ENCODE results near the gene CYLD. TPM values are rescaled to one million over a fixed set of nuclear protein-coding genes. Genes with fewer than 3 reads are reported as not detected.

CYLD gene
- 18.2 and 21.7 TPM in 2 replicates for total RNA-seq

GRCh38 chr16:50741781-50742575 is at the start of gene CYLD:
Gene CYLD (plus strand): TSS chr16:50742086. CDS start chr16:50749699, 7,613 bp downstream.

GRCh38 chr16:50692999-50693781 is 48.7 kb upstream of the CYLD start, which contains the start of gene NOD2:
Gene NOD2 (plus strand): TSS chr16:50693606. CDS start chr16:50699496, 5,890 bp downstream.

Other genes with a start within 250 kb of the CYLD start
- gene NKD1, start 193.7 kb upstream of the CYLD start, total RNA-seq: 0.16 and 0.23 TPM in 2 replicates
- not detected in 2 replicates for gene SNX20, start 60.8 kb upstream of the CYLD start, total RNA-seq
- gene NOD2, start 48.5 kb upstream of the CYLD start, total RNA-seq: 1.2 and 1.3 TPM in 2 replicates

Data from hair follicular keratinocyte (primary cell).